KOPT-K1 (cell line): Measurements from ENCODE around the gene PALM3.
"Not testable (repeated sequence)": the region's sequence is repeated elsewhere in the genome, so short reads cannot be mapped to it uniquely, and the experiment has no call there.

ENCODE experiments used
- H3K27ac ChIP-seq: fragments of 200-600 bp; sonication (generic); 2 replicates; pipeline ENCODE4 v1.5.1; 2016; ENCODE audit warnings: antibody characterized with exemption, mild to moderate bottlenecking, low read depth, low read length; ENCODE audit not compliant: poor library complexity, severe bottlenecking
- H3K36me3 ChIP-seq: fragments of 200-600 bp; sonication (generic); 2 replicates; pipeline ENCODE4 v1.5.1; 2017; ENCODE audit warnings: antibody characterized with exemption, mild to moderate bottlenecking, low read length, moderate library complexity; ENCODE audit not compliant: insufficient read depth
- H3K9me3 ChIP-seq: fragments of 200-600 bp; sonication (generic); 2 replicates; pipeline ENCODE4 v1.5.1; 2017; ENCODE audit warnings: antibody characterized with exemption, low read length, mild to moderate bottlenecking; ENCODE audit not compliant: insufficient read depth, poor library complexity, severe bottlenecking

PALM3 gene

GRCh38 chr19:14056069-14056666 is 5.7 kb downstream of the PALM3 start:
- Histone ChIP-seq H3K27ac (no peak overlapping the region), H3K36me3 (peaks cover 13% of the 10 kb centered on the region), H3K9me3 (no peaks in the 10 kb centered on the region)

- Histone ChIP-seq H3K9me3 (no peaks in the 10 kb centered on the region), H3K36me3 (peaks cover 20% of the 10 kb centered on the region), H3K27ac (no peak overlapping the region)
Measured at GRCh38 chr19:14055396-14055795, 6.5 kb downstream of the PALM3 start.

- H3K9me3 ChIP-seq = no peaks in the 10 kb centered on the region
- no peak overlapping the region for H3K27ac ChIP-seq
Measured at GRCh38 chr19:14054721-14055120, 7.2 kb downstream of the PALM3 start.

GRCh38 chr19:14054099-14054498 is 7.8 kb downstream of the PALM3 start:
- no peaks in the 10 kb centered on the region for H3K9me3 ChIP-seq

More at GRCh38 chr19:14054721-14055120, 7.2 kb downstream of the PALM3 start:
- H3K36me3 ChIP-seq = peaks cover 27% of the 10 kb centered on the region

GRCh38 chr19:14053500-14053899 is 8.4 kb downstream of the PALM3 start:
- peaks cover under 1% of the 10 kb centered on the region for H3K9me3 ChIP-seq
- H3K27ac ChIP-seq = no peak overlapping the region
- H3K36me3 ChIP-seq = peaks cover 38% of the 10 kb centered on the region

More at GRCh38 chr19:14054099-14054498, 7.8 kb downstream of the PALM3 start:
- Histone ChIP-seq H3K27ac (no peak overlapping the region), H3K36me3 (peaks cover 32% of the 10 kb centered on the region)

GRCh38 chr19:14053032-14053431 is 8.8 kb downstream of the PALM3 start:
- H3K27ac ChIP-seq = no peak overlapping the region
- peaks cover 4% of the 10 kb centered on the region for H3K9me3 ChIP-seq
- peaks cover 42% of the 10 kb centered on the region for H3K36me3 ChIP-seq

GRCh38 chr19:14052470-14052869 is 9.4 kb downstream of the PALM3 start:
- Histone ChIP-seq H3K9me3 (peaks cover 4% of the 10 kb centered on the region), H3K27ac (no peak overlapping the region), H3K36me3 (peaks cover 47% of the 10 kb centered on the region)

- Histone ChIP-seq H3K27ac (no peak overlapping the region), H3K9me3 (peaks cover 4% of the 10 kb centered on the region), H3K36me3 (peaks cover 47% of the 10 kb centered on the region)
Measured at GRCh38 chr19:14051980-14052379, 9.9 kb downstream of the PALM3 start.

GRCh38 chr19:14050961-14051360 is 10.9 kb downstream of the PALM3 start:
- H3K9me3 ChIP-seq = not testable (repeated sequence)

GRCh38 chr19:14050512-14050911 is 11.4 kb downstream of the PALM3 start:
- Histone ChIP-seq H3K36me3 (peaks cover 54% of the 10 kb centered on the region), H3K9me3 (peaks cover 4% of the 10 kb centered on the region), H3K27ac (no peak overlapping the region)

More at GRCh38 chr19:14050961-14051360, 10.9 kb downstream of the PALM3 start:
- H3K36me3 ChIP-seq = peaks cover 53% of the 10 kb centered on the region
- H3K27ac ChIP-seq = not testable (repeated sequence)

GRCh38 chr19:14048443-14049153 is 13.3 kb downstream of the PALM3 start:
- Histone ChIP-seq H3K36me3 (peaks cover 54% of the 10 kb centered on the region), H3K9me3 (peaks cover 4% of the 10 kb centered on the region), H3K27ac (no peak overlapping the region)

GRCh38 chr19:14047866-14048265 is 14.0 kb downstream of the PALM3 start:
- H3K36me3 ChIP-seq = peaks cover 60% of the 10 kb centered on the region
- H3K27ac ChIP-seq, H3K9me3 ChIP-seq: not testable (repeated sequence)

GRCh38 chr19:14042659-14043608 is 18.9 kb downstream of the PALM3 start:
- peaks cover 53% of the 10 kb centered on the region for H3K36me3 ChIP-seq
- not testable (repeated sequence) for H3K9me3 ChIP-seq, H3K27ac ChIP-seq

GRCh38 chr19:14039181-14039580 is 22.7 kb downstream of the PALM3 start:
- Histone ChIP-seq H3K9me3 (no peaks in the 10 kb centered on the region), H3K27ac (no peak overlapping the region), H3K36me3 (peaks cover 47% of the 10 kb centered on the region)

- Histone ChIP-seq H3K27ac (no peak overlapping the region), H3K9me3 (no peaks in the 10 kb centered on the region), H3K36me3 (peaks cover 25% of the 10 kb centered on the region; the same call in 1 of the 2 replicates)
Measured at GRCh38 chr19:14035706-14036105, 26.2 kb downstream of the PALM3 start.
